HG02852 (cell line): Measurements from ENCODE around the gene MFSD6.
"Not testable (repeated sequence)": the region's sequence is repeated elsewhere in the genome, so short reads cannot be mapped to it uniquely, and the experiment has no call there.

Experiments
- ATAC-seq: cut with Tn5 transposase; IDR thresholded peaks from one replicate; pipeline ENCODE4 v1.9.1; 2021; ENCODE audit warnings: mild to moderate bottlenecking, moderate library complexity; ENCODE audit not compliant: unreplicated experiment

MFSD6 gene

GRCh38 chr2:190405070-190405469 lies 3.1 kb upstream of the MFSD6 start:
- ATAC-seq: no peak

- no peak for ATAC-seq
Observed at GRCh38 chr2:190405995-190406394, 2.2 kb upstream of the MFSD6 start.

DNA sequence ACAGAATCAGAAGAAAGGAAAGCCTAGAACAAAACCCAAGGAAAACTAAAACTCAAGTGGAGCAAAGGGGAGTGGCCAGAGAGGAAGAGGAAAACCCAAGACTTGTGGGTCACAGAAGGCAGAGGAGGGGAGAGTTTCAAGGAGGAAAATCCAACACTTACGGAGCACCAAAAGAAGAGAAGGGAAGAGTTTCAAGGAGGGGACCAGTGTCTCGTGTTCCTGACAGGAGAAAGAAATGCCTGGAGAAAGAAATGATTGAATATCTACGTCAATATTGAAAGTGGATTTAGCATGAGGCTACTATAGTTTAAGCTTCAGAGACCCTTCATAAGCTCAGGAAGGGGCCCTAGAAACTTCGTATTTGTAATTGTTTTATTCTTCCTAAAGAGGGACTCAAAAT lies 1.4 kb upstream of the MFSD6 start:
- ATAC-seq: no peak

DNA sequence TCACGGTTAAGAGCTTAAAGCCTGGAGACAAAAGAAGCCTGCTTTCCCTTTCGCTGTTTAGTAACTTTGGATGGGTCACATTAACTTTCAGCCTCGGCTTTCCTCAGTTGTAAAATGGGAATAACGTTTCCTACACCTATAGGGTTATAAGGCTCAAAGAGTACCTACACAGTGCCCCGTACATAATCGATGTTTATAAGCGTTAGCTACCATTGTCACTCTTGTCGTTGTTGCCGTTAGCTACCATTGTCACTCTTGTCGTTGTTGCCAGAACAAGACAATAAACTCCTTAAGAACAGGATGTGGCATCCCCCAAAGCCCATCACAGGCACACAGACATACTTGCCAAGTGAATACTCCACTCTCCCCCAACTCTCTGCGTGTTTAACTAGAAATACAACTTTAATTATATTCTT lies 901 bp upstream of the MFSD6 start:
- no peak for ATAC-seq

DNA sequence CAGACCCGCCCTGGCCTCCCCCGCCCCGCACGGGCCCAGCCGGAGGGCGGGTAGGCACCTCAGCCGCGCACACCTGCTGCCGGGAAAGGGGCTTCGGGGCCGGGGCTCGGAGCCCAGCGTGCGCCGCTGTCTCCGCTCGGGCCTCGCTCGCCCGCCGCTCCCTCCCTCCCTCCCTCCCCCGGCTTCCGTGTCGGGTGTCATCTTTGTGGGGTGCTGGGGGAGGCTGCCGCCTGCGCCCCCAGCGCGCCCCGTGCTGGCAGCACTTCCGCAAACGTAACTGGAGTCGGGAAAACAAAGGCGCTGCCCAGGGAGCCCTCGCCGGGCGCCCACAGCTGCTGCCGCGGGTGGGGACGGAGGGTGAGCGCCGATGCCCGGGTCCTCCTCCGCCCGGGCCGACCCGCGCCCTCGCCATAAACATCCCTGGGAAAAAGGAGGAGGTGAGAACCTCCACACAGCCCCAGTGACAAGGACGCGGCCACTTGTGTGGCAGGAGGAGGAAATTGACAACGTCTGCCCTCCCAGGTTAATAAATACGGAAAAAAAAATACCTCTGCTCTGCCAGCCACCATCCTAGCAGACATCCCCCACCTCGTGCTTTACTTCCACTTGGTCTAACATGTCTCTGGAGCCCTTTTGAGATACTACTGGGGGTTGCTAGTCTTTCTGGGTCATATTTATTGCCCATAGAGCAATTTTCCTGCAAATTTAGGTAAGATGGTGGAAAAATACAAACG lies 550 bp downstream of the MFSD6 start:
- peak; percentile 55 for ATAC-seq

- ATAC-seq: no peak
Observed at GRCh38 chr2:190409616-190410015, 1.5 kb downstream of the MFSD6 start.

DNA sequence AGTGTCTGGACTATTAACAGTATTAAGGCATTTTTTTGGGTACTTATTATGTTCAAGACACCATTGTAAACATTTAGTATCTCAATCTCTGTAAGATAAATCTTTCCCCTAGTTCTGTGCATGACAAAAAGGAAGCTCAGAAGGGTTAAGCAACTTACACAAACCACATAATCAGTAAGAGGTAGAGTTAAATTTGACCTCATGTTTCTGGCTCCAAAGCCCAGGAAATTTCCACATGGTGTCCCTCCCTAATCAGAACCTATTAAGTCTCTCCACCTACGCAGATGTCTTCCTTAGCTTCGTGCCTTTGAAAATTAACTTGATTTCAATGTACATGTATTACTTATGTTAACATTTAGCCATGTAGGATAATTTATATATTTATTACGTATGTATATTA lies 2.0 kb downstream of the MFSD6 start:
- no peak for ATAC-seq

- ATAC-seq: no peak
Observed at GRCh38 chr2:190412966-190413365, 4.8 kb downstream of the MFSD6 start.

GRCh38 chr2:190413421-190413820 lies 5.3 kb downstream of the MFSD6 start:
- no peak for ATAC-seq

DNA sequence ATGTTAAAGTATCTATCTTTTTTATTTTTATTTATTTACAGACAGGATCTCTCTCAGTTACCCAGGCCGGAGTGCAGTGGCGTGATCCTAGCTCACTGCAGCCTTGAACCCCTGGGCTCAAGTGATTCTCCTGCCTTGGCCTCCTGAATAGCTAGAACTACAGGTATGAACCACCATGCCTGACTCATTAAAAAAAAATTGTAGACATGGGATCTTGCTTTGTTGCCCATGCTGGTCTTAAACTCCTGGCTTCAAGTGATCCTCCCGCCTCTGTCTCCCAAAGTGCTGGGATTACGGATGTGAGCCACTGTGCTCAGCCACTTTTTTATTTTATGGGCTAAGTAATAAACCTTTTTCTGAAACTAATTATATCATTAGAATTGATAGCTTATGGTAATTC lies 7.1 kb downstream of the MFSD6 start:
- ATAC-seq: no peak

DNA sequence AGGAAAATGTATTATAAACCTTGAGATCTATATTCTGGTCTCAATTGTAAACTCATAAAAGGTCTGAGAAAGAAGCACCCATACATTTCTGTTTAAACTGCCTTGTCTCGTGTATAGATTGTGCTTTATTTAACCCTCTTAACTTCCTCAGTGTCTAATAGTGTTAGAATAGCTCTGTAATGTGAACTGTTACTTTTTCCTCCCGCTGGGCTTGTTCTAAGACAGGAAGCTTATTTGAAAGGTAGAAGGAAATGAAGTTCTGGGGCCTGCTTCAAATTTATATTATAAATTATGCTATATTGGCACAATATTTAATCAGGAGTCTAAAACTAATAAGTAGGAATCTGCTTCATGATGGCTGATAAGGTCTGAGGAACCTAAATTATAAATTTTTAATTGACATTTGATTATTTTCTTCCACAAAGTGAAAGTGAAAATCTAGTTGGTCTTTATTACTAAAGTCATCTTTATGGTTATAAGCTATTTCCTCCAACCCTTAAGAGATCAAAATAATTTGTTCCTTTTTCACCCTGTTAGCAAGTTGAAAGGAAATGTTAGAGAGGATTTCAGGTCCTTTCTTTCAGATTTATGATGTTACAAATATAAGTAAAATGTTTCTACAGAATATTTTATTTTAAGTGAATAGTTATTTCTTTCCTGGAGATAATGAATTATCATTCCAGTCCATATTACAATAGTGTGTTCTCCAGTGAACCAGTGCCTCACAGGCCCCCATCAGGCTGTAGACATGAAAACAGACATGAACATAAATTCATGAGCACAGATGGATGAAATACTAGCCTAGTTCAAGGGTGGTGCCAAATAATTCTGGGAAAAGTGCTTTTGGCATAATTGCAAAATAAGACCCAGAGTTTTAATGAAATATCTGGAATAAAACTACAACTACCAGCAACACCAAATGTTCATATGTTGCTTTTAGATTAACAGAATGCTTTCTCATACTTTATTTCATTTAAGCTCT lies 7.9 kb downstream of the MFSD6 start:
- ATAC-seq: no peak

- ATAC-seq: no peak
Observed at GRCh38 chr2:190417045-190417842, 9.1 kb downstream of the MFSD6 start.

DNA sequence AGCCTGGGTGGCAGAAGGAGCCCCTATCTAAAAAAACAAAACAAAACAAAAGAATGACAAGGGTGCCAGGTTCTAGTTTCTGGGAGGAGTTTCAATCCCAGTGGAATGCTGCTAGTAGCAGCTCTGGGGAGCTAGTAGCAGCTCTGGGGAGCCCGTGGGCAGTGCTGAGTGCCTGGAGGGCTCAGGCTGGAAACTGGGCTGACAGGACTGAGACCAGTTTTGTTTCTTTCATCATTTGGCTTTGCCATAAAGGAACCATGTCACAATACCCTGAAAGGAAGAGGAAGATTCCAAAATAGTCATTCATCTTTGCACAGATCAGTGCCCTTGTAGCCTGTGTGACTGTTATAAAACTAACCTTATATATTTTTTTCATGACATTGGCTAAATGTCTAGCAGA lies 10.6 kb downstream of the MFSD6 start:
- no peak for ATAC-seq

DNA sequence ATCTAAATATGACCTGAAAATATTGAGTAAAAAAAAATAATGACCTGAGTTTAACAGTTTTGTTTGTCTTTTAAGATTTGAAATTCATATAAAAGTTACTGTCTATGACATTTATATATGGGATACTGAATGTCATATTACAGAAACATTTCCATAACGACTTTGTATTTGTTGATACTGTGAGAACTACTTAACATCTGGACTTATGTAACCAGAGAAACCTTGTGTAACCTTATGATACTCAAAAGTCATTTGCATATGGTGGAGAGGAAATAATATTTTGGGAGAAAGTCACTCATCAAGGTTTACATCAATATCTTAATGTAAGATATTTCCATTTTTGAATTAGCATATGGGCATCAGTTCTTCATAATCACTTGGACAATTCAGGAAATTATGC lies 12.6 kb downstream of the MFSD6 start:
- ATAC-seq: no peak

DNA sequence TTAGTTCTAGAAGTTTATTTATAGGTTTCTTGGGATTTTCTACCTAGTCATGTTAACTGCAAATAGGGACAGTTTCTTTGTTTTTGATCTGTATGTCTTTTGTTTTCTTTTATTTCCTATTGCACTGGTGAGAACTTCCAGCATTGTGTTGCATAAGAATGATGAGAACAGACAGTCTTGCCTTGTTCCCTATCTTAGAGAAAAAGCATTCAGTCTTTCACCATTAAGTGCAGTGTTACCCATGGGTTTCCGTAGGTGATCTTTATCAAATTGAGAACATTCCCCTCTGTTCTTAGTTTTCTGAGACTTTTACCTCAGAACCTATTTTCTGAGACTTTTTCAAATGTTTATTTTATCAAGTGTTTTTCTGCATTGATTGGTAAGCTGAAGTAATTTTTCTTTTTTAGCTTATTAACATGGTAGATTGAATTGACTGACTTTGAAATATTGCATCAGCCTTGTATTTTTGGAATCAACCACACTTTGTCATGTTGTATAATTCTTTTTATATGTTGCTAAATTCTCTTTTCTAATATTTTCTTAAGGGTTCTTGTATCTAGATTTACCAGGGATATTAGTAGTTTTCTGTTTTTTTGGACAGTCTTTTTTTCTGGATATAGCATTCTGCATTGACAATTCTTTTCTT lies 17.2 kb downstream of the MFSD6 start:
- ATAC-seq: no peak

DNA sequence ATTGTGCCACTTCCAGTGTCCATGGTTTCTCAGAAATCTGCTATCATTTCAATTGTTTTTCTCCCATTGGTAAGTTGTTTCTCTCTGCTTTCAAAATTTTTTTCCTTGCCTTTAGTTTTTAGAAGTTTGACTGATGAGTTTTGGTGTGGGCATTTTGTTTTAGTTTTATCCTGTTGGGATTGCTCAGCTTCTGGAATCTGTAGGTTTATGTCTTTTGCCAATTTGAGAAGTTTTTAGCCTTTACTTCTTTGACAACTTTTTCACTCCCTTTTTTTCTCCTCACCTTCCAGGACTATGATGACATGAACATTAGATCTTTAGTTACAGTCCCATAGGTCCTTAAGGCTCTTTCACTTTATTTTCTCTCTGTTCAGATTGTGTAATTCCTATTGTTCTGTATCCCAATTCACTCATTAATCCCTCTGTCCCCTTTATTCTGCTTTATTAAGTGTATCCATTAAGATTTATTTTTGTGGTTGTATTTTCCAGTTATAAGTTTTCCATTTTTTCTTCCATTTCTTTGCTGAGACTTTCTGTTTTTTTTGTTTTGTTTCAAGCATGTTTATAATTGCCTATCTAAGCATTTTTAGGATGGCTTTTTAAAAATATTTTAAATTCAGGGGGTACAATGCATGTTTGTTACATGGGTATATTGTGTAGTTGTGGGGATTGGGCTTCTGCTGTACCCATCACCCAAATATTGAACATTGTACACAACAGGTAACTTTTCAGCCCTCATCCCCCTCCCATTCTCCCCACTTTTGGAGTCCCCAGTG lies 17.9 kb downstream of the MFSD6 start:
- no peak for ATAC-seq

DNA sequence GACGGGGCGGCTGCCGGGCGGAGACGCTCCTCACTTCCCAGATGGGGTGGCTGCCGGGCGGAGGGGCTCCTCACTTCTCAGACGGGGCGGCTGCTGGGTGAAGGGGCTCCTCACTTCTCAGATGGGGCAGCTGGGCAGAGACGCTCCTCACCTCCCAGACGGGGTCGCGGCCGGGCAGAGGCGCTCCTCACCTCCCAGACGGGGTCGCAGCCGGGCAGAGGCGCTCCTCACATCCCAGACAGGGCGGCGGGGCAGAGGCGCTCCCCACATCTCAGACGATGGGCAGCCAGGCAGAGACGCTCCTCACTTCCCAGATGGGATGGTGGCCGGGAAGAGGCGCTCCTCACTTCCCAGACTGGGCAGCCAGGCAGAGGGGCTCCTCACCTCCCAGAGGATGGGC lies 22.7 kb downstream of the MFSD6 start:
- ATAC-seq: not testable (repeated sequence)

- ATAC-seq: no peak
Observed at GRCh38 chr2:190431907-190432306, 23.8 kb downstream of the MFSD6 start.

DNA sequence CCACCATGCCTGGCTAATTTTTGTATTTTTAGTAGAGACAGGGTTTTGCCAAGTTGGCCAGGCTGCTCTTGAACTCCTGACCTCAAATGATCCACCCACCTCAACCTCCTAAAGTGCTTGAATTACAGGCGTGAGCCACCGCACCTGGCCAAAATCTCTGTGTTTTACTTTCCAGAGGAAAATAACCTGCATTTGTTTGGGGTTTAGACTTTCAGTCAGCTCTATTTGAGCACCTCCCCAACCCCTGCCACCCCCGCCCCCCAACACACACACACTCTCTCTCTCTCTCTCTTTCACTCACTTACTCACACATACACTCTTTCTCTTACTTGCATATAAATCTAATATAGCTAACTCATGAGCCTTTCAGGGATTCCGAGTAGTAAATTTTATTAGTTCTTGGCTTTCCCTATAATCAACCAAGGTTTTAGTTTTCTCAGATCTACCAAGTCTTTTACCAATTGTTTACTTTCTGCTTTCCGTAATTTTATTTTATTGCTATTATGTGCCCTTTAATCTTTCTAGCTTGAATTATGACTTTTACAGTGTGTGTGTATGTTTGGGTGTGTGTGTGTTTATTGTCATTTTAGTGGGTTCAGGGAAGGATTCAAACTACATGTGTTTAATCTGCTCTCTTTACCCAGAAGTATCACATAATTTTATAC lies 24.5 kb downstream of the MFSD6 start:
- ATAC-seq: no peak
